COLO829 (cell line): ENCODE measurements around the gene SEPTIN12.
"Not testable (repeated sequence)": the region's sequence is repeated elsewhere in the genome, so short reads cannot be mapped to it uniquely, and the experiment has no call there.

Source experiments
- DNase-seq: peaks from one replicate; pipeline ENCODE4 v3.0.0; 2012; ENCODE audit warnings: low spot score

The SEPTIN12 gene

DNA sequence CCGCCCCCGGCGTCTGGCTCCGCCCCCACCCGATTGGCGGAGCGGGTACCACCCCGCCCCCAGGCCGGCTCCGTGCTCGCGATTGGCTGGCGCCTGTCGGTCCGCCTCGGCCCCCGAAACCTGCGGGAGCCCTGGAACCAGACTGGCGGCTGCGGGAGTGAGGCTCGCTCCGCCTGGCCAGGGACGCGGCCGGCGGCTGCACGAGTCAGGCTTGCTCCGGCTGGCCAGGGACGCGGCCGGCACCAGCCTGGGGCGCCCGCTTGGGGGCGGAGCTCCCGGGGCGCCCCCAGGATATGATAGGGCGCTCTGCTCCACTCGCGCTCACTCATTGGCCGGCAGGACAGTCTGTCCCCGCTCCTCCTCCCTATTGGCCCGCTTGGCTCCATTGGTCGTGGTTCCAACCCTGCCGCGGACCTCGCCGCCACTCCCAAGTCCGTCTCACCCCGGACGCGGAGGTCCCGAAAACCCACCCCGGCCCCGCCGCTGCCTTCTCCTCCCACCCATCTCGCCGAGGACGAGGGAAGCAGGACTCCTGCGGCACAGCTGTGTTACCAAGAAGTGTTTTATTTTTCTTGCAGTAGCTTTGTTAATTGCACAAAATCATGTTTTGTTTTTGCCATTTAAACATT lies 14.6 kb upstream of the SEPTIN12 start:
- peak; percentile 97 for DNase-seq

GRCh38 chr16:4801962-4802658 lies 14.0 kb upstream of the SEPTIN12 start, which contains the start of gene ROGDI:
TSS of gene ROGDI (minus strand) at chr16:4802633. CDS start at chr16:4802571, 62 bp downstream.
- DNase-seq, result peak; percentile 15

DNA sequence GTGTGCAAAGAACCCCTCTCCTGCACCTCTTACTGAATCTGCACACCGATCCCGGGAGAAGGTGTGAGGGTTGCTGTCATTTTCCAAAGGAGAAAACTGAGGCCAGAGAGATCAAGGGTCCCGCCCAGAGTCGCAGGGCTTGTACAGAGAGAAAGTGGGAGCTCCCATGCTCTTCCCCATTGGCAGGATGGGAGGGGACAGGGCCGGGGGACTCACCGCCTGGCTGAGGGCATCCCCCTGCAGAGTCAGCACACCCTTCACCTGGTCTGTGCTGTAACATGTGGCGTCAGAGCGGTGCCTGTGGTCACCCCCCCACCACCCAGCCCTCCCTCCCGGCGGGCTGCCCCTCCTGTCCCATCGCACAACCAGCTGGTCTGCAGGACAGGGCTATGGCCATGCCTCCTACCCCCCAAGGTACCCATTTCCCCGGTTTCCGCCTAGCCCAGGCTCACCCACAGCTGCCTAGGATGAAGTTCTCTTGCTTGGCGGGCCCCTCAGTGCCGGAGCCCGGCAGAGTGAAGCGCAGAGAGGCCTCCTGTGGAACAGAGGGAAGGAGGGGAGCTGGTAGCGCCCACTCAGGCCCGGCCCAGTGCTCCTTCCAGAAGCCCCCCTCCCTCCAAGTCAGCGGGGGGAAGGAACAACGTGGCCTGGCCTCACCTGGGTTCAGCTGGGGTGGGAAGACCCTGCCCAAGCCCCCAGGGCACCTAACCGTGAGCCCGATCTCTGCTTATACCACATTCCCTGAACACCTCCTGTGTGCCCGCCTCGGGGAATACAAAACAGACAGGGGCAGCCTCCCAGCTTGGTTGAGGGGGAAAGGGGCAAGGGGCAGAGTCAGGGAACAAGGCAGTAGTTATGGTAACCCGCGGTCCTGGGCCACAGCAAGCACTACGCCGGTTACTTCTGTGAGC lies 13.2 kb upstream of the SEPTIN12 start:
- DNase-seq, result no peak

GRCh38 chr16:4800290-4801041 lies 12.3 kb upstream of the SEPTIN12 start:
- DNase-seq, result no peak

GRCh38 chr16:4799171-4799855 lies 11.2 kb upstream of the SEPTIN12 start:
- no peak for DNase-seq

DNA sequence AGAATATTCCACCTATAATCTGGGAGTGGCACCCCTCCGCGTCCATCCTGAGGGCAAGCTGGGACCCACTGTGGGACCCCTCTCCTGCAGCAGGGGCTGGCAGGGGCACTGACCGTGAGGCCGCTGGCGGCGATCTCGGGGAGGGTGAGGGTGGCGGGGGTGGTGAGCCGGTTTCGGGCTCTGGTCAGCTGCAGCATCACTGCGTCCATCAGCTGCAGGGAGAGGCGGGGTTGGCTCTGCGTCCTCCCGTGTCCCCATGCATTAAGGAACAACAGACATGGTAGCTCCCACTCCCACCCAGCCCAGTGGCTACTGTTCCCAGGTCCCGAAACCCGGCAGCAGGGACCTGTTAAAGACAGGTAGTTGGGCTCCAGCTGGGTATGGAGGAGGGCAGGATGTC lies 10.3 kb upstream of the SEPTIN12 start:
- no peak for DNase-seq

GRCh38 chr16:4797805-4798252 lies 9.7 kb upstream of the SEPTIN12 start:
- DNase-seq, result no peak

DNA sequence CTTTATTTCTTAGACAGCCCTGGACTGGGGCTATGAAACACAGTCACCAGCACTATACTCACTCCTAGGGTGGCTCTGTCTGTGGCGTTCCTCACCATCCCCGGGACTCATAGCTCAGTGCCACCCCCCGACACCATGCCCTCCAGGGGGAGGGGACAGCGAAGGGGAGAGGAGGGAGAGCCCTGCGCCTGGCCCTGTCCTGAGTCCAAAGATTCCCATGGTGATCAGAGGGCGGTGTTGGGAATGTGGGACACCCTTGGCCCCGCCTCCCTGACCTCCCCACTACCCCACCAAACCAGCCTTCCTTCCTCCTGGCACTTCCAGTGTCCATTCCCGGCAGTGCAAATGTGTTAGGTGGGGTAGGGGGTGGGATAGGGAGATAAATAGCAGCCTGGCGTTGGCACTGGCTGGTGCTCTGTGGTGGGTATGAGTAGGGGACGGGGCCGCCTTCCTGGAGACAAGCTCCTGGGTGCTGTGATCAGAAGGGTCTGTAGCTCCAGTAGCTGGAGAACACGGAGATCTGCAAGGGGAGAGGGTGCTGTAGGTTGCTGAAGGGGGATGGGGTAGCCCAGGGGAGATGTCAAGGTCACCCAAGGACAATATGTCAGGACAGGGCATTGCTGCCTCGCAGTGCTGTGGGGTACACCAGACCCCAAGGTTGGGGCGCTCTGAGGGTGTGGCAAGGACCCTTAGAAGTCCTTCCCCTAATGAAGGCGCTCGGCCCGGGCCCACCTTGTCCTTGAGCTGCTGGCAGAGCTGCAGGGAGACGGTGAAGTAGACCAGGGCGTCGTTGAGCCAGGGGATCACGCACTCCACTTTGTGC lies 9.0 kb upstream of the SEPTIN12 start:
- no peak for DNase-seq

- DNase-seq, result no peak
These were observed 7.9 kb upstream of the SEPTIN12 start for GRCh38 chr16:4795828-4796572.

- no peak for DNase-seq
These were observed 7.2 kb upstream of the SEPTIN12 start, which contains the start of gene SMIM22 for GRCh38 chr16:4795181-4795827. TSS of gene SMIM22 (plus strand) at chr16:4795369. CDS start at chr16:4795735, 366 bp downstream.

DNA sequence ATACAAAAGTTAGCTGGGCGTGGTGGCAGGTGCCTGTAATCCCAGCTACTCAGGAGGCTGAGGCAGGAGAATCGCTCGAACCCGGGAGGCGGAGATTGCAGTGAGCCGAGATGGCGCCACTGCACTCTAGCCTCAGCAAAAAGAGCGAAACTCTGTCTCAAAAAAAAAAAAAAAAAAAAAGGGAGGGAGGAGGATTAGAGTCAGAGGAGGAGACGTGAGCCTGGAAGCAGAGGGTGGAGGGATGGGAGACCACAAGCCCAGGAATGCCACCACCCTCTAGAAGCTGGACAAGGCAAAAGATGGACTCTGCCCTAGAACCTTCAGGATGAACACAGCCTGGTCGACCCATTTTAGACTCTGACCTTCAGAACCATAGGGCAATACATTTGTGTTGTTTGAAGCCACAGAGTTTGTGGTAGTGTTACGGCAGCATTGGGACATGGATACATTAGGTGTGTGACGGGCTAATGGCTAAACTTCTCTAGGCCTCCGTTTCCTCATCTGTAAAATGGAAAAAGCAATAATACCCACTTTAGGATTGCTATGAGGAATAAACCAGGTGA lies 4.9 kb upstream of the SEPTIN12 start:
- DNase-seq, result no peak

DNA sequence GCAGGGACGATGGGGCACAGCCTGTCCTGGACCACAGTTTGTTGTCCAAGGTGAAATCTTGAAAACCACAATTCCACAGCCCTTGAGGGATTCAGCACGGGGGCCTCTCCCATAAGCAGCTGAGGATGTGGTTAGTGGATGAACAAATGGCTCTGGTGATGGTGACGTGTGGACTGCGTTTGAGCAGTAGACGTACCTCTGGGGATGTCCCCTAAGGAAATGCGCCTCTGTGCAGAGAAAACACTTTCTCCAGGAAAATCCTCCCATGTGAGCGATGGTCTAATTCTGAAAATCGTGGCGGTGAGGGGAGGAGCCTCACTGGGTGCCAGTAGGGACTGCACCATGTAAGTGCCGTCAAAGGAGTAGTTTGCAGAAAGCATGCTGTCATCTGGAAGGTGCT lies 2.7 kb upstream of the SEPTIN12 start:
- no peak for DNase-seq

GRCh38 chr16:4790261-4790660 lies 2.1 kb upstream of the SEPTIN12 start:
- no peak for DNase-seq

DNA sequence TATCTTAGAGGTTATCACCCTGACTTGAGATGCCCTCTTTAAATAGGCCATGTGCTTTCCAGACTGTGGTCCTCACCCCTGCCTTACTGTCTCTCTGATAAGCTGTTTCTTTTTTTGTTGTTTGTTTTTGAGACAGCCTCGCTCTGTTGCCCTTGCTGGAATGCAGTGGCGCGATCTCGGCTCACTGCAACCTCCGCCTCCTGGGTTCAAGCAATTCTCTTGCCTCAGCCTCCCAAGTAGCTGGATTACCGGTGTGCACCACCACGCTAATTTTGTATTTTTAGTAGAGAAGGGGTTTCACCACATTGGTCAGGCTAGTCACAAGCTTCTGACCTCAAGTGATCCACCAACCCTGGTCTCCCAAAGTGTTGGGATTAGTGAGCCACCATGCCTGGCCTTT lies 765 bp upstream of the SEPTIN12 start:
- no peak for DNase-seq

DNA sequence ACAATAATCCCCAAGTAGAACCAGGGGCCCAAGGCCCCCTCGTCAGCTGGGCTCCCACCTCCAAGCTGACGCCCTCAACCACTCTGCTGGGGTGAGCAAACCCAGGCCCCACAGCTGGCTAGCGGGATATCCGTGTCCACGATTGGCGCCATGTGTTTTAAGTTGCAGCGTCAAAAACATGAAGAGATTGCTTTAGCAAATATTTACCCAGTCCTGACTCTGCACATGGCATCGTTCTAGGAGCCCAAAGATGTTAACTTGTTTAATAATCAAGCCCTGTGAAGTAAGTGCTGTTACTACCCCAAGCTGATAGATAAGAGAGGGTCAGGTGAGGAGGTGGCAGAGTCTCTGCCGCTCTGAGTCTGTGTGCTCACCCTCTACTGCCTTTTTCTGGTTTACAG lies 344 bp upstream of the SEPTIN12 start:
- DNase-seq, result no peak

DNA sequence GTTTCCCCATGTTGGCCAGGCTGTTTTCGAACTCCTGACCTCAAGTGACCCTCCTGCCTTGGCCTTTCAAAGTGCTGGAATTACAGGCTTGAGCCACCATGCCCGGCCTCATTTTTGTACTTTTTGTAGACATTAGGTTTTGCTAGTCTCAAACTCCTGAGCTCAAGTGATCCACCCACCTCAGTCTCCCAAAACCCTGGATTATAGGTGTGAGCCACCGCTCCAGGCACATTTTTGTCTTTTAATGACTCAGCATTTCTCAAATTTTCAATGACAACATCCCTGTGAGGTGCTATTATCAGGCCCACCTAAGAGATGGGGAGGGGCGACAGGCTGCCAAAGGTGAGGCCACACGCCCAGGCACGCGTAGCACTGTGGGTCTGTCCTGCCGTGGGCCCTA lies 1.1 kb downstream of the SEPTIN12 start:
- no peak for DNase-seq

DNA sequence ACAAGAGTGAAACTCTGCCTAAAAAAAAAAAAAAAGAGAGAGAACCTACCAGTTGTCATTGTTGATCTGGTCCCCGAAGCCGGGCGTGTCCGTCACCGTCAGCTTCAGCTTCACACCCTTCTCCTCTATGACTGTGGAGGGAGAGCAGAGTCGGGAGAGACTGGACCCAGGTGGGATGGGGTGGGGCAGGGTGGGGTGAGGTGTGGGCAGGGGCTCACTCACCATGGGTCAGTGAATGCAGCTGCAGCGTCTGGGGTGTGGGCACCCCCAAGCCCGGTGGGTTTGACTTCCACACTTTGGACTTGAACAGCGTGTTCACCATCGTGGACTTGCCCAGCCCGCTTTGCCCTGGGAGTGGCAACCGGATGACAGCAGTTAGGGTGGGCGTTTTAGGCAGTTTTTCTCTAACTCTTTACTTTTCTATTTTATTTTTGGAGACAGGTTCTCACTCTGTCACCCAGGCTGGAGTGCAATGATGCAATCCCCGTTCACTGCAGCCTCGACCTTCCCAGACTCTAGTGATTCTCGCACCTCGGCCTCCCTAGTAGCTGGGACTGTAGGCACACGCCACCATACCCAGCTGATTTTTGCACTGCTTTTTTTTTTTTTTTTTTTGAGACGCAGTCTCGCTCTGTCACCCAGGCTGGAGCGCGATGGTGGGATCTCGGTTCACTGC lies 2.2 kb downstream of the SEPTIN12 start:
- no peak for DNase-seq

DNA sequence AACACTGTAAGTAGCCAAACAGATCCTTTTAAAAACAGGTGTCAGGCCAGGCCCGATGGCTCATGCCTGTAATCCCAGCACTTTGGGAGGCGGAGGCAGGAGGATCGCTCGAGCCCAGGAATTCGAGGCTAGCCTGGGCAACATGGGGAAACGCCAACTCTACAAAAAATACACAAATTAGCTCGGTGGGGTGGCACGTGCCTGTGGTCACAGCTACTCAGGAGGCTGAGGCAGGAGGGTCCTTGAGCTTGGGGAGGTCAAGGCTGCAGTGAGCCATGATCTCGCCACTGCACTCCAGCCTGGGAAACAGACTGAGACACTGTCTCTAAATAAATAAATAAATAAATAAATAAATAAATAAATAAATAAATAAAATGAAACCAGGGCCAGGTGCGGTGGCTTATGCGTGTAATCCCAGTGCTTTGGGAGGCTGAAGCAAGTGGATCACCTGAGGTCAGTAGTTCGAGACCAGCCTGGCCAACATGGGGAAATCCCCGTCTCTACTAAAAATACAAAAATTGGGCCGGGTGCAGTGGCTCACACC lies 3.6 kb downstream of the SEPTIN12 start:
- DNase-seq, result not testable (repeated sequence)
